NCI-H2171 (cell line): ENCODE data around the gene LRRC59.
"Not testable (repeated sequence)": the region's sequence is repeated elsewhere in the genome, so short reads cannot be mapped to it uniquely, and the experiment has no call there.

Experiments used
- DNase-seq: peaks from one replicate; lab custom pipeline; 2025; lab: John Stamatoyannopoulos, UW

Gene LRRC59

DNA sequence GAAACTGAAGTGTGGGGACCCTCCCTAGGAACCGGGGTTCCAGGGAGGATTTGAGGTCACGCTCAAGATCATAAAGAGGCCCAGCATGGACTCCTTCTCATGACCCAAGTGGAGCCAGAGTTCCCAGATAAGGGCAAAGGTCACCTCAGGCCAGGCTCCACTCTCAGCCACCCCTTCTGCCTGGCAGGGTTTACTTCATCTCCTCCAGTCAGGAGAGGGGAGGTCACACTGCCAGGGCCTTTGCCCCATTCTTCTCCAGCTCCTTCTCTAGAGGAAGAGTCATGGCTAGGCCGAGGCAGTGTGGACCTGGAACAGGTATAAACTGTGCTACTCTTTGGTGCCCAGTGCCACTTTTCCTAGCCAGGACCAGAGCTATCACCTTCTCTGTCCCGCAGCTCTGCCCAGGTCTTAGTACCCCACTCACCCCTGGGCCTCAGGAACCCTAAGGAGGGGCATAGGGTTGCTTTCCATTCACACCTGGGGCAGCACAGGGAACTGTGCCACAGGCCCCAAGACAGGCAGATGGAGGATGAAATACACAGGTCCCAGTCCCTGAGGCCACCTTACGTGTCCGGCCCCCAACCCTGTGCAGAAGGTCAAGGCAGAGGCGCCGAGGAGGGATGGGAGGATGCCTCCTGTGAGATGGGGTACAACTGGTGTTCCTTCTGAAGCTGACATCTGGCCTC, 27.8 kb upstream of the LRRC59 start:
- no peak for DNase-seq

DNA sequence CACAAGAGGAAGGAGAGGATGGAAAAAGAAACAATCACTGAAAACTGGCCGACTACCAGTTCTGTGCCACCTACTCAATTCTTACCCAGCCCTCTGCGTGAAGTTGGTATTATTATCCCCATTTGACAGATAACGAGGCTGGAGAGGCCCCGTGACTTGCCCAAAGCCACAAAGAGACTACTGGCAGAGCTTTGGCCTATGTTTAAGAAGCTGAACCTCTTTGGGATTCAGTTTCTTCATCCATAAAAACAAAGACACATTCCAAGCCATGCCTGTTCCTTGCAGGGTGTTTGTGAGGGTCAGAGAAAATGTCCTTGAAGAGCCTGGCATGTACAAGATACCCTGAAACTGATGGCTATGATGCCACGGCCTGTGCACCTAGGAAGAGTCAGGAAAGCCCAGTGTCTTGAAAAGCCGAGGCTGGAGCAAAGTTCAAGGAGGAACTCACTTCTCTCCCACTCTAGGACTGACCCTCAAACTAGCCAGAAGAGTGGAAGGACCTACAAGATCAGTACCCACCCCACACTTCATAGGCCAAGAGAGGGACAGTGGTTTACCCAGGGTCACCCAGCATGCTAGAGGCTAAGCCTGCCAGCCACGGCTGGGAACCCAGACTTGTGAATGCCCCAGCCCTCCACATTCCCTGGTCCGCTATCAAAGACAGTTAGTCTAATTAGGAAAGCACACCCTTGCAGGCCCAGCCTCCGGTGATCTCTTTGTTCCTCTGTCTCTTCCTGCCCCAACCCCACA, 27.1 kb upstream of the LRRC59 start:
- no peak for DNase-seq

DNA sequence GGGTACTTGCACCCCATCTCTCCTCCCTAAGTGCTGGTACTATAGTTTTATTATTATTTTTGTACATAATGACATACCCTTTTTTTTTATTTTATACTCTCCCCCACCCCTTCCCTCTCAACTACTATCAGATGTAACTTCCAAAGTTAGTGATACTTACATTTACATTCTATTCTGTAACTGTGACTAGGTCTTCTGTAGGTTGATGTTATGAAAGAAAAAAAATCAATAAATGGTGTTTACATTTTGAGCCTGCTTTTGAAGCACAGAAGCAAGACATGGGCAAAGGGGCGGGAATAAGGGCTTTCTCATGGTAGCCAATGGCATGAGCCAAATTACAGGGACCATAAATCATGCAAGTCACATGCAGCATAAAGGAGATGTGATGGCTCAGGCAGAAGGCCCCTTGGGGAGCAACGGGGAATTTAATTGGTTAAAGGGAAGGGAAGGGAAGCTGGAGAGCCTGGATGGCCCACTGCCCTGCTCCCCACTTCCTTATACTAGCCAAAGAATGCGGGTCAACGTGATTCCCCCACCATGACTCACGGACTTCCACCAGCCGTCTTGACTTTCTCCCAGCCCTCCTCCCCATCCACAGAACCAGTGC, 26.3 kb upstream of the LRRC59 start:
- DNase-seq, result peak; percentile 27

DNA sequence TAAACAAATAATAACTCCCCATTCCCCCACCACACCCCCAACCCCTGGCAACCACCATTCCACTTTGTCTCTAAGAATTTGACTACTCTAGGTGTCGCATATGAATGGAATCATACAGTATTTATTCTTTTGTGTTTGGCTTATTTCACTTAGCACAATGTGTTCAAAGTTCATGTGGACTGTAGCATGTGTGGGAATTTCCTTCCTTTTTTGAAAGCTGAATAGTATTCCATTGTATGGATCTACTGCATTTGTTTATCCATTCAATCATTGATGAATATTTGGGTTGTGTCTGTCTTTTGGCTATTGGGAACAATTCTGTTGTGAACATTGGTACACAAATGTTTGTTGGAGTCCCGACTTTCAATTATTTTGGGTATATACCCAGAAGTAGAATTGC, 25.4 kb upstream of the LRRC59 start:
- no peak for DNase-seq

DNA sequence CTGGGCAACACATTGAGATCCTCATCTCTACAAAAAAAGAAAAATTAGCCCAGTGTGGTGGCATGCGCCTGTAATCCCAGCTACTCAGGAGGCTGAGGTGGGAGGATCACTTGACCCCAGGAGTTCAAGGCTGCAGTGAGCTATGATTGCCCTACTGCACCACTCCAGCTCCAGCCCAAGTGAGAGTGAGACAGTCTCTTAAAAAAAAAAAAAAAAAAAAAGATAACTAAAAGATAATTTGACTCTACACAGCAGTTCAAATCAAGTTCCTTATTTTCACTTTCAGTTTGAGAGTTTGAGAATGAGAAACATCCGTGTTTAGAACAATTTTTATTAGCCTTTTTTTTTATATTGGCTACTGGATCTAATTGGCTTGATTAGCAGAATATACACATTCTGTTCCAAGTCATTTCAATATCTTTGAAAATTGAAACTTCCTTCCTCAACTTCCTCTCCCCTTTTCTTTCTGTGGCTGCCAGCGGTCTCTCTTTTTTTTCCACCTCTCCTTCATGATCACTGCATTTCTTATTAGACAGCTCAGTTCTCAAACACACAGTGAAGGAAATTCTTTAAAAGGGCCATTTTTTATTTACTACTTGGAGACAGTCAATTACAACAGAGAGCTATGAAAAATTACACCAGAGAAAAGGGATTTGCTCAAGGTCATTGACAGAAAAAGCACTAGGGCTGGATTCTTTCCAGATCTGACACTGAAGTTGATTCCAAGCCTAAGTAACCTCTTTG, 24.2 kb upstream of the LRRC59 start:
- no peak for DNase-seq

DNA sequence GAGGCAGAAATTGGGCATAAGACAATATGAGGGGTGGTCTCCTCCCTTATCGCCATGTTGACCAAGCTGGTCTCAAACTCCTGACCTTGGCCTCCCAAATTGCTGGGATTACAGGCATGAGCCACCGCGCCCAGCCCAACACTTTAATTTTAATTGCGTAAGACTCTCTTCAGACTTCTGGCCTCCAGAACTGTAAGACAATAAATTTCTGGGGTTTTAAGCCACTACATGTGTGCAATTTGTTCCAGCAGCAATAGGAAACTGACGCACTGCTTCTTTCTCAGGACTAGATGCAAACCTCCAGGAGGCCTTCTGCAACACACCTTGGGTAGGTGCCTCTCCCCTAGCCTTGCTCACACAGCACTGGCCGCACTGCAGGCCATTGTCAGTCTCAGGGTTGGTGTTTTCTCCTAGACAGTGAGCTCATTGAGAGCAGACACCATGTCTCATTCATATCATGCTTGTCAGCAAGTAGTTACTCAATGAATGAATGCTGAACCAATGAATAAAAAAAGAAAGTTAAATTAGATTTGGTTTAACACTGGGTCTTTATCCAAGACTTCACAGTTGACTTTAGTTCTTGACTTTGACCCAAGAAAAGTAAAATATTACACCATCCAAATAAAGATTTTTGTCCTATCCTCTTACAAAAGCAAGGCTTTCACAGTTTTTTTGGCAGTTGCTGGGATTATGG, 23.2 kb upstream of the LRRC59 start:
- DNase-seq, result no peak

DNA sequence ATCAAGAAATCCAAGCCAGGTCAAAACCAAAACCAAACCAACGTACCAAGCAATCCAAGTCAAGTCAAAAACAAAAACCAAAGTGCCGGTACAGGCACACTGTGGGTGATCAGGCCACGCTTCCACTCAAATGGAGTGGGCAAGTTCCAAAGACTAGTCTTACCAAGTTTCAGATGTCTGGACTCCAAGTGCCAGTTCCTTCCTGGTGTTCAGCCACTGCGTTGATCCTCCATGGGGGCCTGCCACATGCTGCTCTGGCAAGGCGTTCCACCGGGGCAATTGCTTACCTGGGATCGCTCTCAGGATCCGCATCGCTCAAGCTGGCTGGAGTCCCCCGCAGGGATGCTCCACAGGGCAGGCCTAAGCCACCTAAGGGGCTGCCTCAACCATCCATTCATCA, 22.3 kb upstream of the LRRC59 start:
- DNase-seq, result not testable (repeated sequence)

DNA sequence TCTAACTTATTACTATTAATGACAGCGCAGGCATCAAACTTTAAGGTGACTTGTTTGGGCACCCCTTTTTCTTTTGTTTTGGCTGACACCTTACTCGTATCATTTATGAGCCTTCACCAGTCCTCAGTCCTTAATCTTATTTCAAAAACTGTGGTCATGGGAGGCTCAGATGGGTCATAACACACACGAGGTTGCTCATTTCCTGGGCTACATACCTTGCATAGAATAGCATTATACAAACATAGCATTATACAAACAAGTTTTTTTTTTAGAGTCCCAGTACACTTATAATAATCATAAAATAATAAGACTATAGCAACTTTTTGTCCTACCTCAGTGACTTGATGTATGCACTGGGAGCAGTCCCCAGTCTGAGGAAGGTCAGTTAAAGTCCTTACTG, 17.5 kb upstream of the LRRC59 start:
- DNase-seq, result no peak

DNA sequence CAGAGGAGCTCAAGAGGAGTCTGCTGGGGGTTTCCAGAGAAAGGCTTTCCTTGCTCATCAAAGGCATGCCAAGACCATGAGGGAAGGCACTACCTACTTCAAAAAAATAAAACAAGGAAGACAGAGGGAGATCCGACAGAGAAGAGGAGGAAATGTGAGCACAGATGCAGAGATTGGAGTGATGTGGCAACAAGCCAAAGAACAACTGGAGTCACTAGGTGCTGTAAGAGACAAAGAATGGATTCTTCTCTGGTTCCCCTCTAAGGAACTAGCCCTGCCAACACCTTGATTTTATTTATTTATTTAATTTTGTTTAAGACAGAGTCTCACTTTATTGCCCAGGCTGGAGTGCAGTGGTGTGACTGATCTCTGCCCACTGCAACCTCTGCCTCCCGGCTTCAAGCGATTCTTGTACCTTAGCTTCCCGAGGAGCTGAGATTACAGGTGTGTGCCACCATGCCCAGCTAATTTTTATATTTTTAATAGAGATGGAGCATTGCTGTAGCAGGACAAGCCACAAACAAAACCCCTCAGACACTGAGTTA, 14.9 kb upstream of the LRRC59 start:
- no peak for DNase-seq

DNA sequence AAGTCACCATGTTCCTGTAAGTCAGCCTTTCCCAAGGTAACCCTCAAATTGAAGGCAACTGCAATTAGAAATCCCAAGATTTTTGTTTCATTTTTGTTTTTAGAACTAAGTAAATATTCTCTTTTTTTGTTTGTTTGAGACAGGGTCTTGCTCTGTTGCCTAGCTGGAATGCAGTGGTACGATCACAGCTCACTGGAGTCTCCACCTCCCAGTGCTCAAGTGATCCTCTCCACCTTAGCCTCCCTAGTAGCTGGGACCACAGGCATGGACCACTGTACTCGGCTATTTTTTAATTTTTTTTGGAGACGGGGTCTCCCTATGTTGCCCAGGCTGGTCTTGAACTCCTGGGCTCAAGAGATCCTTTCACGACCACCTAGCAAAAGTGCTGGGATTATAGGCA, 10.6 kb upstream of the LRRC59 start:
- DNase-seq, result no peak

DNA sequence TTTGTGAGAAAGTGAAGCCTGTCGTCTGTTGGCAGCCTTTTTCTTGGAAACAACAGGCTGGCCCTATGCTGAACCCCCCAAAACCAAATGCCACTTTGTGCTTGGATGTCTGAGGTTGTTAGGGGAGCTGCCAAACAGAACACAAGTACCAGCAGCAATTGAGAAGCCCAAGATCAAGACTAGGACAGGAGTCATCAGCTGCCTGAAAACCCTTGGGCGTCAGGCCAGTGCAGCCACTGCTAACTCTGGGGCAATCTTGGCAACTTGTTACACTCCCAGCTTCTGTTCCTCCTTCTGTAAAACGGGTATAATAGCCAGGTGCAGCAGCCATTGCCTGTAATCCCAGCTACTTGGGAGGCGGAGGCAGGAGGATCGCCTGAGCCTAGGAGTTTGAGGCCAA, 9.3 kb upstream of the LRRC59 start:
- no peak for DNase-seq

DNA sequence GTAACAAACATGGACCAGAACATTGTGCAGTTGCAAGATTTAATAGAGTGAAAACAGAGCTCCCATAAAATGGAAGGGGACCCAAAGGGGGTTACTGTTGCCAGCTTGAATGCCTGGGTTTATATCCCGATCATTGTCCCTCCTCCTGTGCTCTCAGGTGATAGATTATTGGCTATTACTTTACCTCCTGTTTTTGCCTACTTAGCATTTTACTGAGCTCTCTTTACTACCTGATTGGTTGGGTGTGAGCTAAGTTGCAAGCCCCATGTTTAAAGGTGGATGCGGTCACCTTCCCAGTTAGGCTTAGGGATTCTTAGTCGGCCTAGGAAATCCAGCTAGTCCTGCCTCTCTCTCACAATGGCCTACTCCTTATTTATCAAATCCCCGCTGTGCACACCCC, 8.0 kb upstream of the LRRC59 start:
- DNase-seq, result not testable (repeated sequence)

DNA sequence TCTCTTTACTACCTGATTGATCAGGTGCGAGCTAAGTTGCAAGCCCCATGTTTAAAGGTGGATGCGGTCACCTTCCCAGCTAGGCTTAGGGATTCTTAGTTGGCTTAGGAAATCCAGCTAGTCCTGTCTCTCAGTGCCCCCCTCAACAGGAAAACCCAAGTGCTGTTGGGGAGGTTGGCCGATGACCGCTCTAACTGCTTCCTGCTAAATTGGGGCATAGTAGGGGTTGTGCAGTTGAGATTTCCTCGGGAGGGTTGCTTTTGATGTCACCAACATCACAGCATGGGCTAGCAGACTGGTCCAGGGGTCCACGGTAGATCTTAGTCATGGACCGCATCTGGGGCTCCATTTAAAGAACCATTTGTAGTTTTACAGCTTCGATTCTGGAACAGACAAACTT, 2.3 kb upstream of the LRRC59 start:
- not testable (repeated sequence) for DNase-seq

DNA sequence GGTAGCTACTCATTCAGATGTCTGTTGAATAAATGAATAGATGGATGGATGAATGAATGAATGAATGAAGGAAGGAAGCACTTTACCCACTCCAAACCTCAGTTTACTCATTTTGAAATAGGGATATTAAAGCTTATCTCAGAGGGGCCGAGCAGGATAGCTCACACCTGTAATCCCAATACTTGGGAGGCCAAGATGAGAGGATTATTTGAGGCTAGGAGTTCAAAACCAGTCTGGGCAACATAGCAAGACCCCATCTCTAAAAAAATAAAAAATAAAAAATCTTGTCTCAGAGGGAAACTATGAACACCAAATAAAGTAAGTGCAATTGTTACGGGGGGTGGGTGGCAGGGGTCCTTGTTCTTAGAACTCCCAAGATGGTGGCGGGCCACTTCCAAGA, 1.3 kb upstream of the LRRC59 start:
- DNase-seq, result not testable (repeated sequence)

DNA sequence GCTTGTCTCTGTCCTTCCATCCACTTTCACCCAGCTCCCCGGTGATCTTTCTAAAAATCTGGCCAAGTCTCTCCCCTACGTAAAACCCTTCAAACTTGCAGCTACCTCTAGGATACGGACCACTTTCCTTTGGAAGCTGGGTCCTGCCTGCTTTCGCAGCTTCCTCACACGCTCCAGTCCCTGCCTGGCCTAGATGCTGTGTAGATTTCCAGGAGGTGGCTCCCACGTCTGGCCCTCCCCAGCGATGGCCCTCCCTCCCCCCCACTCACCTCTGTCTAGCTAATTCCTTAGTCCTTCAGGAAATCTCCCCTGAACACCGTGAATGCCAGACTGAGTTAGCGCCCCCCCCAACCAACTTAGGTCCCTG, 579 bp upstream of the LRRC59 start:
- no peak for DNase-seq

DNA sequence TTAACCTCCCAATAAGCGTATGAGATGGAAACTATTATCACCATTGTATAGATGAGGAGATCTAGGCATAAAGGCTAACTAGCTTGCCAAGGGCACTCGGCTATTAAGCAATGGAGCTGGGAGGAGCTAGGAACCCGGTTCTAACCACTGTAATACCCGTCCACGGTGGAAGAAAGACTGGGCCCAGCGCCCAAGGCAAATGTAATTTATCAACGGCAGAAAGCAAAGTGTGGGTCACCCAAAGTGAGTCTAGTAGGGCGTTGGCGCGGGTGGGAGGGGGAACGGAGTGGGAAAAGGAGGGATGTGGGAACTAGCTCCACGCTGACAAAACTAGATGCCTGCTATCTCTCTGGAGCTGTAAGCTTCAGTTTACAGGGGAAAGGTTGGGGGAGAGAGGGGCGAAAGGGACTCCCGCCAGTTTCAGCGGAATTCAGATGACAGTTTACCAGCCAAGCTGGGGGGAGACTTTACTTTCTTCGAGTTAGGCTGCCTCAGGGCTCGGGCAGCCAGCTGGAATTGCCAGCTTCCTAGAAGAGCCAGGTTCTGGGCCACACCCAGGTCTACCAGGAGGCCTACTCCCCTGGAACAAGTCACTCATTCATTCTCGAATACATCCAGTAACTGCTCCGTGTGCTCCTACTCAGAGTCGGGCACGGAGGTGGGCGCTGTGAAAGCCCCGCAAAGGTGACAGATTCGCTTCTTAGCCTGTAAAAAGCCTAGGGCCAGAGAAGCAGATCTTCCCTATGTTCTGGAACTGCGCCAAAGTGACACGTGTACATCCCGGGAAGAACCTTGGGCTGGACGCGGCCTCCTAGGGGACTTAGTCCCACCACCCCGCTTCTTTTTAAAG, 837 bp downstream of the LRRC59 start:
- DNase-seq, result peak; percentile 46

DNA sequence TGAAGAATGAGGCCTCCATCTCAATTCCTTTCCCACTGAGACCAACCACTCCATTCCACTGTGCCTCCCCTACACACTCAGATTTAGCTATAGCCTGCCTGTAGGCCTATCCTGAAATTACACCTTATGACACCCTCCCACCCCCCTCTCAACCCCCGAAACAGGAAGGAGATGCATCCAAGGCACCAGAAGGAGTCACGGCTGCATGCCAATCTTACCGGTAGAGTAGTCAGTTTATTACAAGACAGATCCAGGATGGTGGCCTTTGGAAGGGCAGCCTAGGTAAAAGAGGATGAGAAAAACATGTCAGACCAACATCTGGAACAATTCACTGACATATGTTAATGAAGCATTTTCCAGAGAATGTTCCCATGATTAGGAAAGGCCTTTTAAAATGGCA, 2.6 kb downstream of the LRRC59 start:
- DNase-seq, result no peak

DNA sequence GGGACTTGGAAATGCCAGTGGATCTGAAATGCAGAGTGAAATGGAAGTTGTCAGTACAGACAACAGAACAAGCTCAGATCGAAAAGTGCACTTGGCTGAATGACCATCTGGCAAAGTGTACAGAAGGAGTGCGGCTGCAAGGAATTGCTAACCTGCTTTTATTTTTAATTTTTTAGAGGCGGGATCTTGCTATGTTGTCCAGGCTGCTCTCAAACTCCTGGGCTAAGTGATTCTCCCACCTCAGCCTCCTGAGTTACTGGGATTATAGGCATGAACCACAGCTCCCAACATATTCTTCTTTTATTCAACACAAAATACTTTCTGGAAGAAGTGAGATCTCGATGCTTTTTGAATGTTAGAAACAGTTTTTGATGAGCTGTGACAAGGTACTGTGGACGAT, 3.6 kb downstream of the LRRC59 start:
- DNase-seq, result no peak

DNA sequence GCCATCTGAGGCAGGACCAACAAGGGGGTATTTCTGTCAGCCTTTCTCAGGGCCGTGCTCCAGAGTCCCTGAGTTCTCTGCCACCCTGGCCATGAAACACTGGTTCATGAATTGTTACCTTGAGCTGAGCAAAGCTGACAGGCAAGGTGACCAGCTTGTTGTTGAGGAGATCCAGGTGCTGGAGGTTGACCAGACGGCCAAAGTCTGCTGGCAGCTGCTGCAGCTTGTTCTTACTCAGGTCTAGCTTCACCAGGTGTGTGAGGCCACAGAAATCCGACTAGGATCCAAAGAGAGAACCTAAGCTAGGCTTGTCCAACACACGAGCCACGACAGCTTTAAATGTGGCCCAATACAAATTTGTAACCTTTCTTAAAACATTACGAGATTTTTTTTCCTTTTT, 4.7 kb downstream of the LRRC59 start:
- no peak for DNase-seq

DNA sequence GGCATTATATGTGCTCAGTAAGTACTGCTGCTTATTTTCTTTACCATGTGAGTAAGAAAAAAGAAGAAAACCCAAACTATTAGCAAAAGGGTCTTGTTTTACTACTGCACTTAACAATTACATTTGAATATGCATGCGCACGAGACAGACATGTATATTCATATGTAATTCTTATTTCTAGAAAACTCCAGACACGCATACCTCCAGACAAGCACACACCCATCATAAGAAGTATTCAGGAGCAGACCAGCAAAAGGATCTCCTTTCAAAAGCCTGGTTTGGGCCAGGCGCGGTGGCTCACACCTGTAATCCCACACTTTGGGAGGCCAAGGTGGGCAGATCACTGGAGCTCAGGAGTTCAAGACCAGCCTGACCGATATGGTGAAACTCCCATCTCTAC, 7.8 kb downstream of the LRRC59 start:
- no peak for DNase-seq

DNA sequence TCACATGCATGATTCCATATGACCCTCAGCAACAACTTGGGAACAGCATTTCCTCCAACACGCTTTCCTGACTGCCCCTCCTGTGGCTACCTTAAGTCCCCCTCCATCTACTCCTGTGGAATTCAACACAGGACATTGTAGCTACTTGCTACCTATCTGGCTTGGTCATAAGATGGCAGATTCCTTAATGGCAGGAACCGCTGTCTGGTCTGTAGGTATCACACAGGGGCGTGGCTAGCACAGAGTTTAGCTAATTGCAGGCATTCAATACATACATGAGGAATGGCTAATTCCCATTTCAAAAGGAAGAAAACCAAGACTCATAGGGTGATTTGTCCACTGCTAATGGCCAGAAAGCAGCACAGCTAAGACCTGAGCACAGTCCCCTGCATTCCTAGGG, 8.6 kb downstream of the LRRC59 start:
- no peak for DNase-seq
